A673 (cell line): ENCODE results near the gene TACC2. TPM values are rescaled to one million over a fixed set of nuclear protein-coding genes. Genes with fewer than 3 reads are reported as not detected.

Experiments used
- BruUV-seq: library from RNA; stranded (reverse); fragments of 400-500 nt; replicated peaks from 2 replicates; lab custom pipeline; 2021; lab: Mats Ljungman, UMichigan
- CTCF ChIA-PET: fragments of 300-600 bp; sonication (Branson Sonifier 250); formaldehyde crosslinking; loops from one replicate; lab custom pipeline; 2022; ENCODE audit warnings: antibody characterized with exemption; lab: Charles Lee
- POLR2A ChIA-PET: fragments of 300-600 bp; sonication (Branson Sonifier 250); formaldehyde crosslinking; loops from one replicate; lab custom pipeline; 2022; ENCODE audit warnings: antibody characterized with exemption; ENCODE audit not compliant: low non-redundant PET; lab: Charles Lee
- DNase-seq: peaks from one replicate; pipeline ENCODE4 v3.0.0-alpha.2; 2015; ENCODE audit warnings: low spot score
- H3K27ac ChIP-seq: fragments of 200-600 bp; sonication (generic); 2 replicates; pipeline ENCODE4 v1.5.1; 2016; ENCODE audit warnings: mixed run types, low read depth, mild to moderate bottlenecking, mixed read lengths, antibody characterized with exemption, low read length; ENCODE audit not compliant: poor library complexity, severe bottlenecking
- H3K27me3 ChIP-seq: fragments of 200-600 bp; sonication (generic); replicated peaks from 2 replicates; pipeline ENCODE4 v1.6.1; 2017; ENCODE audit warnings: mixed run types, low read depth, mild to moderate bottlenecking, mixed read lengths, antibody characterized with exemption, low read length; ENCODE audit not compliant: insufficient read depth, poor library complexity
- H3K36me3 ChIP-seq: fragments of 200-600 bp; sonication (generic); 2 replicates; pipeline ENCODE4 v1.6.1; 2016; ENCODE audit warnings: mixed run types, mild to moderate bottlenecking, mixed read lengths, antibody characterized with exemption, low read length; ENCODE audit not compliant: insufficient read depth, poor library complexity, severe bottlenecking
- H3K4me1 ChIP-seq: fragments of 200-600 bp; sonication (generic); 2 replicates; pipeline ENCODE4 v1.6.1; 2017; ENCODE audit warnings: mixed run types, mild to moderate bottlenecking, mixed read lengths, antibody characterized with exemption, low read length; ENCODE audit not compliant: insufficient read depth, poor library complexity, severe bottlenecking
- H3K4me3 ChIP-seq: fragments of 200-600 bp; sonication (generic); 2 replicates; pipeline ENCODE4 v1.5.1; 2016; ENCODE audit warnings: low read depth, mixed run types, mild to moderate bottlenecking, mixed read lengths, low read length; ENCODE audit not compliant: poor library complexity, severe bottlenecking
- H3K9me3 ChIP-seq: fragments of 200-600 bp; sonication (generic); 2 replicates; pipeline ENCODE4 v1.6.1; 2016; ENCODE audit warnings: mixed run types, low read depth, mild to moderate bottlenecking, mixed read lengths, antibody characterized with exemption, low read length; ENCODE audit not compliant: poor library complexity, severe bottlenecking
- EZH2 ChIP-seq: fragments of 200-600 bp; sonication (generic); IDR thresholded peaks from 2 replicates; pipeline ENCODE4 v1.6.1; 2017; ENCODE audit warnings: borderline replicate concordance, low read depth, mild to moderate bottlenecking, mixed read lengths, antibody characterized with exemption, low read length; ENCODE audit not compliant: poor library complexity, severe bottlenecking
- intact Hi-C: fragments of 100-400 bp; cut with micrococcal nuclease; formaldehyde crosslinking; loops from one replicate; pipeline ENCODE4 v1.10.0; 2022; ENCODE audit not compliant: unreplicated experiment
- total RNA-seq: library from RNA; stranded (reverse); gene quantifications from 2 replicates; pipeline ENCODE4 v1.2.3, GENCODE V29; 2021
- TF ChIP-seq, protein P1 (sequence below): fragments of 300-800, 200-600 bp; sonication (generic); conservative IDR thresholded peaks from 2 replicates; pipeline ENCODE4 v1.5.1; 2017; ENCODE audit warnings: low read depth, mild to moderate bottlenecking, antibody characterized with exemption, low read length, moderate library complexity, mixed read lengths

TACC2 gene
- total RNA-seq, 1 experiment from 2014 or later: 0.62 TPM

DNA sequence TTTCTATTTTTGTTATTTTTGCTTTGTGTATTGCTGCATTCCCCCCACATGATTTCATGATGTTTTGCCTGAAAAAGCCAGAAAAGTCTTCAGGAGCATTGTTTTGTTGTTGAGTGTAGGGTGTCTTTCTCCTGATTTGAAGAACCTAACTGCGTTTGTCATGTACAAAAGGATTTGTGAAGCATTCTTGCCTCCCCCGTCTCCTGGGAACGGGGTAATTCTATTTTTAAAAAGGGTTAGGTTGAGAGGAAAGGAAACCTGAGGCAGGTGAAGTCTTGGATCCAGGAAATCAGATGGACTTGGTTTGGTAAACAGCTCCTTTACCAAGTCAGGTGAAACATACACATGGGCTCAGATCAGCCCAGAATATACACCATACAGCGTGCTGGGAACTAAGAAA lies 256.2 kb downstream of the TACC2 start:
- Histone ChIP-seq H3K27me3 (peaks cover 18% of the 10 kb centered on the region), H3K27ac (no peak overlapping the region), H3K4me1 (no peaks in the 10 kb centered on the region), H3K36me3 (no peaks in the 10 kb centered on the region), H3K4me3 (no peak overlapping the region), H3K9me3 (no peaks in the 10 kb centered on the region)
- TF ChIP-seq EZH2: no peak
- TF ChIP-seq, protein P1, sequence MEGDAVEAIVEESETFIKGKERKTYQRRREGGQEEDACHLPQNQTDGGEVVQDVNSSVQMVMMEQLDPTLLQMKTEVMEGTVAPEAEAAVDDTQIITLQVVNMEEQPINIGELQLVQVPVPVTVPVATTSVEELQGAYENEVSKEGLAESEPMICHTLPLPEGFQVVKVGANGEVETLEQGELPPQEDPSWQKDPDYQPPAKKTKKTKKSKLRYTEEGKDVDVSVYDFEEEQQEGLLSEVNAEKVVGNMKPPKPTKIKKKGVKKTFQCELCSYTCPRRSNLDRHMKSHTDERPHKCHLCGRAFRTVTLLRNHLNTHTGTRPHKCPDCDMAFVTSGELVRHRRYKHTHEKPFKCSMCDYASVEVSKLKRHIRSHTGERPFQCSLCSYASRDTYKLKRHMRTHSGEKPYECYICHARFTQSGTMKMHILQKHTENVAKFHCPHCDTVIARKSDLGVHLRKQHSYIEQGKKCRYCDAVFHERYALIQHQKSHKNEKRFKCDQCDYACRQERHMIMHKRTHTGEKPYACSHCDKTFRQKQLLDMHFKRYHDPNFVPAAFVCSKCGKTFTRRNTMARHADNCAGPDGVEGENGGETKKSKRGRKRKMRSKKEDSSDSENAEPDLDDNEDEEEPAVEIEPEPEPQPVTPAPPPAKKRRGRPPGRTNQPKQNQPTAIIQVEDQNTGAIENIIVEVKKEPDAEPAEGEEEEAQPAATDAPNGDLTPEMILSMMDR: no peak
- intact Hi-C loops: no loop called here
- ChIA-PET POLR2A (no interaction called here), CTCF (no interaction called here)
- DNase-seq: no peak
- BruUV-seq: no TSS peak

DNA sequence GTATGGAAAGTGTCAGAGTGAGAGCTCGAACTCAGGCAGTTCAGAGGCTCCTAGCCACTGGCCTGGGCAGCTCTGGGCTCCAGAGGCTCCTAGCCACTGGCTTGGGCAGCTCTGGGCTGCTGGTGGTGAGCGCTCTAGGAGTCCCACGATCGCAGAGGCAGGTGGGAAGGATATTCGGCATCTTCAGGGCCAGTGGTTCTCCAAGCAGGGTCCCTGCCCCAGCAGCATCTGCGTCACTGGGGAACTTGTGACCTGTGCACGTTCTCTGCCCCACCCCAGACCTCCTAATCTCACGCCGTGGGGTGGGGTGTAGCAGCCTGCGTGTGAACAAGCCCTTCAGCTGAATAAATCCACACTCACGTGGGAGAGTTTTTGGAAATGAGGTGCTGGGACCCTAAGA lies 256.9 kb downstream of the TACC2 start:
- Histone ChIP-seq H3K27me3 (peaks cover 18% of the 10 kb centered on the region), H3K4me1 (no peaks in the 10 kb centered on the region), H3K4me3 (no peak overlapping the region), H3K27ac (no peak overlapping the region), H3K36me3 (no peaks in the 10 kb centered on the region), H3K9me3 (no peaks in the 10 kb centered on the region)
- POLR2A ChIA-PET: interaction anchor here (0.6 kb wide), 1 partner anchor 882 kb away, joined by 6 read pairs; no protein-coding TSS in a partner anchor
- no TSS peak for BruUV-seq
- intact Hi-C loops: no loop called here
- no peak for DNase-seq
- CTCF ChIA-PET: interaction anchor here (0.5 kb wide), 1 partner anchor 55 kb away, joined by 3 read pairs; no protein-coding TSS in a partner anchor
- no peak for TF ChIP-seq EZH2
- TF ChIP-seq, protein P1: no peak

DNA sequence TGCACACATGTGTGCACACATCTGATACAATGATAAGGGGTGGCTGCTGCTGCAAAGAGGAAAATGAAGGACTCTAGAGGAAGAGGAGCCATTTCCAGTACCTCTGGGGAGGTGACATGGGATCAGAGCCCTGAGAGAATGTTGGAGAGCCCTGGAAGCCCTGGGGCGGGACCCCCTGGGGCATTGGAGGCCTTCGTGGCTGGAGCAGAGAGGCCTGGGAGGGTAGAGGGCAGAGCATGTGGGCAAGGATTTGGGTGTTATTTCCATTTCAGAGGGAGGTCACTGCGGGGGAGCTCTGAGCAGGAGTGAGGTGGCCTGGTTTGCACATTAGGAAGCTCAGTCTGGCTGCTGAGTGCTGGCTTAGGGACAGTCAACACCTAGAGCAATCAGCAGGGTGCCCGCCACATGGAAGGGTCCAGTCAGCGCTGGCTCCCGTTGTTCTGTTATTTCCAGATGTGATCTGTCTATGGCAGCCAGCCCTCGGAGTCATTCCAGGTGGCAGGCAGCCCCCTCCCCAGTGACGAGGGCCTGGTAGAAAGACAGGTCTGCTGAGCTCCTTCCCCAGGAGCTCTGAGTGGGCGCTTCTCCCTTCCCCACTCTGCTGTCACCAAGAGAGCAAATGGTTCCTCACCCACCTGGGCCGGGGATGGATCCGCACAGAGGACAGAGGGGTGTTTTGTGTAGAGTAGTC lies 258.0 kb downstream of the TACC2 start:
- Histone ChIP-seq H3K4me1 (no peaks in the 10 kb centered on the region), H3K27me3 (peaks cover 18% of the 10 kb centered on the region), H3K9me3 (no peaks in the 10 kb centered on the region), H3K4me3 (no peak overlapping the region), H3K36me3 (no peaks in the 10 kb centered on the region), H3K27ac (no peak overlapping the region)
- BruUV-seq: no TSS peak
- DNase-seq: no peak
- ChIA-PET POLR2A (no interaction called here), CTCF (no interaction called here)
- intact Hi-C loops: no loop called here
- TF ChIP-seq EZH2: no peak
- TF ChIP-seq, protein P1: no peak
